ENCODE measurements around the gene CDK17. TPM values are rescaled to one million over a fixed set of nuclear protein-coding genes. Genes with fewer than 3 reads are reported as not detected.

CDK17 gene
- total and polyA plus RNA-seq, 2 of the 8 experiments (the other 6 are each of a cell fraction or from before 2014, with no cell fraction given) = 5.8 to 20.0 TPM

DNA sequence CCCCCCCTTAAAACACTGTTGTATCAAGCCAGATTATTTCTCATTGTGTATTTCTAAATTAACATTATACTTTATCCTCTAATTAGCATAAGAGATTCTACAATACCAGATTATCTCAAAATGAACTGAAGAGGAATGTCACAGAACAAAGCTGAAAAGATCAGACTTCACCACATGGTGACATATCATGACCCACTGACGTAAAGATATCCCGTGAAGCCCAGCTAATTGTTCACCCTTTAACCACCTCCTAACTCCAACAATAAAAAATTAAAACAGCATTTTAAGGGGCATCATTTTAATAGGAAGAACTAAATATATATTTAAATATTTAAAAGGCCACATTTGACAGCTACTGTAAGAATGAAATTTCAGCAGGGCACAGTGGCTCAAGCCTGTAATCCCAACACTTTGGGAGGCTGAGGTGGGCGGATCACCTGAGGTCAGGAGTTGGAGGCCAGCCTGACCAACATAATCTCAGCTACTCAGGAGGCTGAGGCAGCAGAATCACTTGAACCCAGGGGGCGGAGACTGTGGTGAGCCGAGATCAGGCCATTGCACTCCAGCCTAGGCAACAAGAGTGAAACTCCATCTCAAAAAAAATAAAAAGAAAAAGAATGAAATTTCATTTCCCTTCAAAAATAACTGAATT is 29.0 kb downstream of the CDK17 start:
- 76% methylated on average over 5 of the region's 5 CpGs; no CpG with 5 or more reads in 1 of the 2 experiments for WGBS, 2 experiments (ENCODE audit: extremely low coverage in 1 of 2, insufficient coverage in 1 of 2, insufficient read length in 1 of 2, insufficient replicate concordance in 2 of 2, low coverage in 1 of 2, low lambda C conversion rate in 2 of 2, missing lambda C conversion rate in 1 of 2)
- H3K9ac ChIP-seq (replicated peaks in 1 of 4; ENCODE audit: extremely low read depth in 1 of 4, low read depth in 3 of 4, low read length in 3 of 4) = no peak overlapping the region
- no peak overlapping the region for H3K14ac ChIP-seq (ENCODE audit: insufficient read length)
- H2AK5ac ChIP-seq (ENCODE audit: low read depth, low read length) = no peak overlapping the region
- H3K27me3 ChIP-seq (replicated peaks in 1 of 4; ENCODE audit: control insufficient read depth in 3 of 4, extremely low read depth in 1 of 4, insufficient read depth in 3 of 4, low read length in 3 of 4) = no peaks in the 10 kb centered on the region
- H2BK20ac ChIP-seq (ENCODE audit: low read length) = no peak overlapping the region
- H3K4me3 ChIP-seq (ENCODE audit: extremely low read depth in 1 of 4, insufficient read depth in 2 of 4, low read depth in 3 of 4, low read length in 4 of 4) = no peak overlapping the region
- no peak overlapping the region for H3K56ac ChIP-seq (replicated peaks; ENCODE audit: insufficient read length, low read depth, low read length)
- no peaks in the 10 kb centered on the region; the same call in 1 of the 2 replicates for H3K23me2 ChIP-seq (ENCODE audit: low read depth, low read length)
- DNase-seq (ENCODE audit: low read depth in 1 of 2, low spot score in 2 of 2) = no peak
- no peaks in the 10 kb centered on the region for H3K36me3 ChIP-seq (ENCODE audit: control insufficient read depth in 2 of 4, insufficient read depth in 4 of 4, low read length in 3 of 4)
- no peak overlapping the region for H2BK15ac ChIP-seq (ENCODE audit: low read length)
- CTCF ChIA-PET (ENCODE audit: partially characterized antibody) = interaction anchor here (0.9 kb wide), 1 partner anchor 159 kb away, joined by 3 read pairs; no protein-coding TSS in a partner anchor
- no peak overlapping the region for H2AFZ ChIP-seq (ENCODE audit: low read length)
- H3K9me3 ChIP-seq (ENCODE audit: insufficient read depth in 2 of 2, low read depth in 1 of 2, low read length in 1 of 2) = no peaks in the 10 kb centered on the region
- H3K23ac ChIP-seq (ENCODE audit: insufficient read length) = no peak overlapping the region
- no peak overlapping the region for H4K91ac ChIP-seq (replicated peaks; ENCODE audit: insufficient read length, low read length)
- no peak overlapping the region for H2BK5ac ChIP-seq (ENCODE audit: low read depth, low read length)
- FAIRE-seq = no peak
- H4K8ac ChIP-seq (ENCODE audit: extremely low read depth, insufficient read depth, low read length) = no peak overlapping the region
- H2BK120ac ChIP-seq (replicated peaks; ENCODE audit: low read depth, low read length) = no peak overlapping the region
- H3K79me2 ChIP-seq (ENCODE audit: control insufficient read depth in 1 of 2, insufficient read depth in 2 of 2, low read length in 2 of 2) = peaks cover 0 to 75% of the 10 kb centered on the region in 2 experiments; a peak in 3 of 4 replicates
- no peak overlapping the region for H2BK12ac ChIP-seq (ENCODE audit: low read depth, low read length)
- no peak overlapping the region for H3K18ac ChIP-seq (ENCODE audit: extremely low read depth, low read length)
- H4K5ac ChIP-seq (ENCODE audit: insufficient read length, low read depth, low read length) = no peak overlapping the region
- H4K20me1 ChIP-seq (replicated peaks in 1 of 2; ENCODE audit: control insufficient read depth in 1 of 2, insufficient read depth in 2 of 2, low read length in 2 of 2) = peaks cover 0 to 2% of the 10 kb centered on the region in 2 experiments
- no peak overlapping the region for H3K4me2 ChIP-seq (ENCODE audit: insufficient read depth in 1 of 2, low read depth in 2 of 2, low read length in 2 of 2)
- peaks cover 0 to 7% (median under 1%) of the 10 kb centered on the region in 4 experiments; a peak in 2 of 7 replicates for H3K4me1 ChIP-seq (replicated peaks in 1 of 4; ENCODE audit: control insufficient read depth in 3 of 4, insufficient read depth in 4 of 4, low read length in 3 of 4)
- no peak overlapping the region for H3K4ac ChIP-seq (replicated peaks; ENCODE audit: insufficient read length, low read depth, low read length)
- POLR2A ChIA-PET (ENCODE audit: partially characterized antibody) = interaction anchor here (1.0 to 1.1 kb wide), 2 partner anchors 29 to 33 kb away, joined by 3 to 4 read pairs; partner anchors contain the start of gene CDK17
- H3K27ac ChIP-seq (ENCODE audit: low read depth, low read length) = no peak overlapping the region
- peaks cover 2% of the 10 kb centered on the region for H3K79me1 ChIP-seq (ENCODE audit: low read depth, low read length)
- TF ChIP-seq TBP (IDR thresholded peaks at IDR 0.05; ENCODE audit: low read depth, low read length) = no peak
- TF ChIP-seq ASH2L (IDR thresholded peaks at IDR 0.05; ENCODE audit: low read length) = no peak
- no peak for TF ChIP-seq TAF7 (optimal IDR thresholded peaks at IDR 0.05; ENCODE audit: borderline replicate concordance, low read depth, low read length)
- TF ChIP-seq RNF2 (IDR thresholded peaks at IDR 0.05; ENCODE audit: borderline replicate concordance, low read depth, low read length, missing control alignments, poor library complexity, severe bottlenecking) = no peak
- no peak for TF ChIP-seq SAP30 (IDR thresholded peaks at IDR 0.05; ENCODE audit: insufficient read depth, insufficient replicate concordance, low read length)
- no peak for TF ChIP-seq CHD2 (IDR thresholded peaks at IDR 0.05; ENCODE audit: low read length)
- no peak for TF ChIP-seq CBX8 (IDR thresholded peaks at IDR 0.05; ENCODE audit: borderline replicate concordance, low read depth, low read length)
- no peak for TF ChIP-seq EGR1 (IDR thresholded peaks at IDR 0.05; ENCODE audit: borderline replicate concordance, low read depth, low read length)
- no peak for TF ChIP-seq ZNF274 (IDR thresholded peaks at IDR 0.05; ENCODE audit: borderline replicate concordance, extremely low read depth, low read length)
- TF ChIP-seq SIRT6 (IDR thresholded peaks at IDR 0.05; ENCODE audit: low read length) = no peak
- no peak for TF ChIP-seq JUN (IDR thresholded peaks at IDR 0.05; ENCODE audit: low read depth, low read length)
- no peak for TF ChIP-seq CREB1 (IDR thresholded peaks at IDR 0.05)
- no peak for TF ChIP-seq SRF (IDR thresholded peaks at IDR 0.05; ENCODE audit: low read depth, low read length)
